ENCODE results near the gene RAPGEF1. TPM values are rescaled to one million over a fixed set of nuclear protein-coding genes. Genes with fewer than 3 reads are reported as not detected.

RAPGEF1 gene
- total and polyA plus RNA-seq, 2 of the 13 experiments (the other 11 are each of a cell fraction or from before 2014, with no cell fraction given) = 21.2 to 38.9 TPM

GRCh38 chr9:131529597-131530545 lies 210.0 kb downstream of the RAPGEF1 start (continued):
- no peak for TF ChIP-seq AFF4 (CRISPR knock-in tag; IDR thresholded peaks at IDR 0.05)
- no peak for TF ChIP-seq ZFP37 (CRISPR knock-in tag; IDR thresholded peaks at IDR 0.05; ENCODE audit: borderline replicate concordance)
- TF ChIP-seq BHLHE40 (IDR thresholded peaks at IDR 0.05; ENCODE audit: low read length) = peak; percentile 41; the same call in 1 of the 2 replicates
- TF ChIP-seq ZNF160 (CRISPR knock-in tag; IDR thresholded peaks at IDR 0.05) = no peak
- TF ChIP-seq ATRX (CRISPR knock-in tag; IDR thresholded peaks at IDR 0.05; ENCODE audit: borderline replicate concordance) = no peak
- TF ChIP-seq UBTF (CRISPR knock-in tag; IDR thresholded peaks at IDR 0.05) = peak; percentile 39; the same call in 1 of the 2 replicates
- TF ChIP-seq ZNF609 (CRISPR knock-in tag; IDR thresholded peaks at IDR 0.05; ENCODE audit: borderline replicate concordance) = no peak
- TF ChIP-seq NFYB (CRISPR knock-in tag; IDR thresholded peaks at IDR 0.05) = no peak
- peak; percentile 33; the same call in 1 of the 2 replicates for TF ChIP-seq ZNF280D (CRISPR knock-in tag; IDR thresholded peaks at IDR 0.05)
- no peak for TF ChIP-seq KLF6 (CRISPR knock-in tag; IDR thresholded peaks at IDR 0.05)
- TF ChIP-seq BORCS8-MEF2B (CRISPR knock-in tag; IDR thresholded peaks at IDR 0.05) = no peak
- TF ChIP-seq POLR2AphosphoS2 (IDR thresholded peaks at IDR 0.05; ENCODE audit: low read depth, low read length) = no peak
- TF ChIP-seq ZBTB38 (CRISPR knock-in tag; IDR thresholded peaks at IDR 0.05) = 0 out of 2 replicates have a peak, but pooled peaks have one; percentile 18
- TF ChIP-seq PHF8 (CRISPR knock-in tag; IDR thresholded peaks at IDR 0.05) = no peak
